K562 (cell line): ENCODE measurements around the gene GRIK3. TPM values are rescaled to one million over a fixed set of nuclear protein-coding genes. Genes with fewer than 3 reads are reported as not detected.
A peak's percentile ranks its signal among the peaks of the same experiment; 100 is the strongest.

Experiments
- ATAC-seq: fragments of 200-7000 bp; cut with Tn5 transposase; 3 replicates; pipeline ENCODE4 v1.9.1; 2020; ENCODE audit warnings: moderate library complexity
- BruUV-seq: library from RNA; stranded (reverse); fragments of 400-500 nt; replicated peaks from 2 replicates; lab custom pipeline; 2021; lab: Mats Ljungman, UMichigan
- CTCF ChIA-PET: fragments of 300-600 bp; formaldehyde crosslinking; extraction: SDS; loops from one replicate; lab custom pipeline; 2021; ENCODE audit warnings: low intra/inter-chr PET ratio; lab: Yijun Ruan, JAX
- POLR2A ChIA-PET: fragments of 300-600, 350-650 bp; sonication (Branson Sonifier 250); formaldehyde crosslinking; extraction: SDS; loops from one replicate; lab custom pipeline; 2021; ENCODE audit warnings: antibody characterized with exemption, inconsistent platforms; lab: Yijun Ruan, JAX
- DNase-seq, 4 experiments: peaks; one replicate each; pipeline versions ENCODE4 v3.0.0 to v3.0.0-alpha.2; 2011 to 2018; ENCODE audit warnings: low spot score in 3 of 4, mixed read lengths in 3 of 4; ENCODE audit errors: extremely low read depth in 1 of 4
- FAIRE-seq: peaks from 2 replicates; lab custom pipeline; 2011; peaks lifted over from hg19 to GRCh38; lab: Jason Lieb, UNC
- H2AFZ ChIP-seq: 2 replicates; pipeline ENCODE4 v1.6.0; 2011; ENCODE audit warnings: low read depth, low read length, control low read depth, inconsistent platforms
- H3K27ac ChIP-seq: fragments of 200-600 bp; 3 replicates; pipeline ENCODE4 v1.8.0; 2011; ENCODE audit warnings: low read depth, mild to moderate bottlenecking, control low read depth, inconsistent platforms, low read length, moderate library complexity, mixed read lengths; ENCODE audit errors: extremely low read depth
- H3K27me3 ChIP-seq, 2 experiments: fragments of 300-600 bp in 1 of 2; 2 replicates in 1 of 2; 3 replicates in 1 of 2; pipeline versions ENCODE4 v1.6.0 to v1.8.0; 2011; ENCODE audit warnings: inconsistent platforms in 2 of 2, low read length in 2 of 2, mild to moderate bottlenecking in 1 of 2, mixed read lengths in 1 of 2, moderate library complexity in 1 of 2; ENCODE audit not compliant: control insufficient read depth in 2 of 2, insufficient read depth in 2 of 2
- H3K36me3 ChIP-seq: fragments of 300-600 bp; 3 replicates; pipeline ENCODE4 v1.8.0; 2011; ENCODE audit warnings: mild to moderate bottlenecking, low read length, inconsistent platforms; ENCODE audit not compliant: control insufficient read depth, insufficient read depth
- H3K4me1 ChIP-seq, 2 experiments: fragments of 200-600 bp in 1 of 2; replicated peaks in 1 of 2; 2 replicates in 1 of 2; 3 replicates in 1 of 2; pipeline versions ENCODE4 v1.5.1 to v1.8.0; 2011; ENCODE audit warnings: inconsistent platforms in 2 of 2, low read length in 2 of 2, mild to moderate bottlenecking in 1 of 2, mixed read lengths in 1 of 2, moderate library complexity in 1 of 2; ENCODE audit not compliant: control insufficient read depth in 2 of 2, insufficient read depth in 2 of 2
- H3K4me2 ChIP-seq: 2 replicates; pipeline ENCODE4 v1.6.1; 2011; ENCODE audit warnings: low read length, control low read depth, inconsistent platforms, mixed read lengths; ENCODE audit not compliant: insufficient read depth
- H3K4me3 ChIP-seq: fragments of 200-600 bp; sonication (generic), shearing (Covaris generic); 2 replicates; pipeline ENCODE4 v1.5.1; 2016; ENCODE audit warnings: control low read depth, inconsistent platforms
- H3K79me2 ChIP-seq: fragments of 200-600 bp; 3 replicates; pipeline ENCODE4 v1.8.0; 2011; ENCODE audit warnings: low read length, inconsistent platforms; ENCODE audit not compliant: control insufficient read depth, insufficient read depth
- H3K9ac ChIP-seq, 2 experiments: 2 replicates each; pipeline versions ENCODE4 v1.6.0 to v1.6.1; 2011; ENCODE audit warnings: low read depth in 2 of 2, low read length in 2 of 2, control low read depth in 1 of 2, inconsistent platforms in 1 of 2, mild to moderate bottlenecking in 1 of 2, mixed read lengths in 1 of 2; ENCODE audit not compliant: insufficient read depth in 1 of 2
- H3K9me1 ChIP-seq: one replicate; pipeline ENCODE4 v1.6.0; 2011; ENCODE audit warnings: inconsistent platforms, mild to moderate bottlenecking, low read length, moderate library complexity; ENCODE audit not compliant: control insufficient read depth, insufficient read depth
- H3K9me3 ChIP-seq: replicated peaks from 2 replicates; pipeline ENCODE4 v1.5.1; 2011; ENCODE audit warnings: low read depth, low read length, inconsistent platforms; ENCODE audit not compliant: control insufficient read depth, insufficient read depth
- H4K20me1 ChIP-seq: replicated peaks from 2 replicates; pipeline ENCODE4 v1.6.1; 2011; ENCODE audit warnings: low read length, inconsistent platforms, mixed read lengths; ENCODE audit not compliant: control insufficient read depth, insufficient read depth
- ETV1 ChIP-seq: fragments of 450-650 bp; conservative IDR thresholded peaks from 2 replicates; pipeline ENCODE4 v1.6.1; 2016; ENCODE audit warnings: missing genetic modification characterization, control low read depth, low read depth, missing compliant biosample characterization
- MYNN ChIP-seq, 2 experiments: sonication (generic); formaldehyde crosslinking in 1 of 2; IDR thresholded peaks; 2 replicates each; pipeline versions ENCODE4 v1.5.0 to v1.6.1; 2016 to 2020; ENCODE audit warnings: antibody characterized with exemption in 1 of 2, missing genetic modification reagents in 1 of 2
- NFYB ChIP-seq: IDR thresholded peaks from 2 replicates; pipeline ENCODE4 v1.6.1; 2011; ENCODE audit warnings: mild to moderate bottlenecking, moderate library complexity; ENCODE audit not compliant: insufficient read length; ENCODE audit errors: extremely low read depth
- SMARCA4 ChIP-seq: fragments of 450-650 bp; IDR thresholded peaks from 2 replicates; pipeline ENCODE4 v1.6.1; 2016
- STAT5A ChIP-seq: IDR thresholded peaks from 2 replicates; pipeline ENCODE4 v1.6.1; 2012; ENCODE audit warnings: low read length, inconsistent platforms, borderline replicate concordance
- ZNF121 ChIP-seq: sonication (generic); formaldehyde crosslinking; conservative IDR thresholded peaks from 2 replicates; pipeline ENCODE4 v1.8.0; 2022; ENCODE audit warnings: missing genetic modification reagents
- ZNF436 ChIP-seq: fragments of 250-450, 450-650 bp; sonication (Bioruptor Pico); formaldehyde crosslinking; IDR thresholded peaks from 2 replicates; pipeline ENCODE4 v1.7.0; 2020; ENCODE audit warnings: mild to moderate bottlenecking
- ZNF444 ChIP-seq: fragments of 250-450 bp; sonication (Bioruptor Pico); IDR thresholded peaks from 2 replicates; pipeline ENCODE4 v1.4.0; 2020; ENCODE audit warnings: mild to moderate bottlenecking, moderate library complexity
- ZNF778 ChIP-seq: fragments of 450-650 bp; formaldehyde crosslinking; IDR thresholded peaks from 2 replicates; pipeline ENCODE4 v1.4.0; 2020; ENCODE audit warnings: mild to moderate bottlenecking, moderate library complexity
- ZNF79 ChIP-seq: fragments of 250-450 bp; sonication (Bioruptor Pico); IDR thresholded peaks from 2 replicates; pipeline ENCODE4 v1.4.0; 2020; ENCODE audit warnings: low read depth, mild to moderate bottlenecking, moderate library complexity
- WGBS: fragments of 100-300 bp; shearing (Covaris generic); methylation state at CpG from one replicate; pipeline ENCODE4 v1.1.6; 2016; ENCODE audit warnings: low coverage, mixed read lengths; ENCODE audit not compliant: insufficient coverage; ENCODE audit errors: missing lambda C conversion rate; 5-methylcytosine and 5-hydroxymethylcytosine counted together
- in situ Hi-C: fragments of 300-500 bp; cut with MboI; formaldehyde crosslinking; loops from 4 replicates; pipeline ENCODE4 v1.15.0; 2018; ENCODE audit warnings: inconsistent platforms, mixed read lengths
- intact Hi-C: fragments of 100-400 bp; cut with micrococcal nuclease; formaldehyde crosslinking; loops from 2 replicates; pipeline ENCODE4 v1.14.2; 2022
- polyA plus RNA-seq, 8 experiments: library from polyadenylated mRNA; depleted of rRNA in 4 of 8; stranded (reverse) in 5 of 8; unstranded in 3 of 8; fragments of >200 nt; fragmentation: Nextera tagmentation in 2 of 8; fragmentation: Illumina TruSeq in 1 of 8; extraction: Ambion mirVana in 2 of 8; extraction: Trizol in 1 of 8; gene quantifications; 2 replicates each; pipeline versions ENCODE4 v1.2.1 to v1.2.3, GENCODE V29; 2011 to 2014; ENCODE audit warnings: inconsistent platforms in 1 of 8, missing spikeins in 1 of 8
- total RNA-seq, 7 experiments: library from RNA; depleted of rRNA in 6 of 7; stranded (reverse); fragments of >200 nt in 6 of 7; fragmentation: Illumina TruSeq in 2 of 7; extraction: Trizol in 2 of 7; gene quantifications; 2 replicates each; pipeline versions ENCODE4 v1.2.1 to v1.2.3, GENCODE V29; 2011 to 2021; ENCODE audit warnings: low replicate concordance in 1 of 7
- TF ChIP-seq, protein P1 (sequence below): fragments of 250-450 bp; sonication (Bioruptor Pico); IDR thresholded peaks from 2 replicates; pipeline ENCODE4 v1.8.0; 2021; ENCODE audit warnings: moderate library complexity, mild to moderate bottlenecking, inconsistent platforms
- TF ChIP-seq, protein P2 (sequence below): sonication (generic); formaldehyde crosslinking; IDR thresholded peaks from 2 replicates; pipeline ENCODE4 v1.8.0; 2022; ENCODE audit warnings: missing genetic modification reagents, mild to moderate bottlenecking, borderline replicate concordance
- TF ChIP-seq, protein P3 (sequence below): sonication (generic); formaldehyde crosslinking; IDR thresholded peaks from 2 replicates; pipeline ENCODE4 v1.8.0; 2022; ENCODE audit warnings: missing genetic modification reagents, mild to moderate bottlenecking, borderline replicate concordance

Gene GRIK3
- total and polyA plus RNA-seq, 9 of the 15 experiments (the other 6 are each of a cell fraction or from before 2014, with no cell fraction given): not detected

DNA sequence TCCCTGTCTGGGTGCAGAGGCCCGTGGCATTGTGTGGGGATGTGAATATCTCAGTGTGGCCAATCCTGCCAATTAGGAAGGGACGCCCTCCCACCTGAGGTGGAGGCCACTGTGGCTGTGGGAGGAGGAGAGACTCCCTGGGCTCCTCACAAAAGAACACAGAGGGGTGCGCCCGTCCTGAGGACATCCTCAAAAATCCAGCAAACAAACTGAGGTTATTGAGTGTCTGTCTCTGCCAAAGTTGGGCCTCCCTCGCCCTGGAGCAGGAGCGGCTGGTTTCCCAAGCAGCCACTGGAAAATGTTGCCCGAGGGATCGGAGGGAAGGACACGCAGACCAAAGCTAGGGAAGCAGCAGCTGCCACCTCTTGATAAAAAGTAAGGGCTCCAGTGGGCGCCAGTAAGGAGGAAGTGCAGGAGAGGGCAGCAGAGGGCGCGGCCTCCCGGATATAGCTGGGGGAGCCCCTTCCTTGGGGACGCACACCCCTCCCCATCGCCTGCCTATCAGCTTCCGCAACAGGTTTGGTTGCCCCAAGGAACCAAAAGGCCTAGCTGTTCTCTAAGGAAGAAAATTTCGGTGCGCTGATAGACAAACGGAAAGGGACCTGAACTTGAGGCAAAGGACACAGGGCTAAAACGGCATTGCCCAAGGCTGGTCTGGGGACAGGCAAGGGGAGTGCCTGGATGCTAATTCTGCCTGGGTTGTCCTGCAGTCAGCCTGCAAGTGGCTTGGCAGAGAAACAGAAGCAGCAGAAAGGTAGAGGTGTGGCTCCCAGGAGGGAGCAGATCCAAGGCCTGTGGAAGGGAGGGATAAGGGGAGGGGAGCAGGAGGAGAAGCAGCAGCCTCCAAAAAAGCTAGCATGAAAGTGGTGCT, 1.7 kb upstream of the GRIK3 start (continued):
- TF ChIP-seq, protein P1, sequence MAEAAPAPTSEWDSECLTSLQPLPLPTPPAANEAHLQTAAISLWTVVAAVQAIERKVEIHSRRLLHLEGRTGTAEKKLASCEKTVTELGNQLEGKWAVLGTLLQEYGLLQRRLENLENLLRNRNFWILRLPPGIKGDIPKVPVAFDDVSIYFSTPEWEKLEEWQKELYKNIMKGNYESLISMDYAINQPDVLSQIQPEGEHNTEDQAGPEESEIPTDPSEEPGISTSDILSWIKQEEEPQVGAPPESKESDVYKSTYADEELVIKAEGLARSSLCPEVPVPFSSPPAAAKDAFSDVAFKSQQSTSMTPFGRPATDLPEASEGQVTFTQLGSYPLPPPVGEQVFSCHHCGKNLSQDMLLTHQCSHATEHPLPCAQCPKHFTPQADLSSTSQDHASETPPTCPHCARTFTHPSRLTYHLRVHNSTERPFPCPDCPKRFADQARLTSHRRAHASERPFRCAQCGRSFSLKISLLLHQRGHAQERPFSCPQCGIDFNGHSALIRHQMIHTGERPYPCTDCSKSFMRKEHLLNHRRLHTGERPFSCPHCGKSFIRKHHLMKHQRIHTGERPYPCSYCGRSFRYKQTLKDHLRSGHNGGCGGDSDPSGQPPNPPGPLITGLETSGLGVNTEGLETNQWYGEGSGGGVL (CRISPR knock-in tag): no peak
- TF ChIP-seq ETV1: no peak; the same call in 1 of the 2 replicates
- TF ChIP-seq, all 486 proteins: peak for 13

DNA sequence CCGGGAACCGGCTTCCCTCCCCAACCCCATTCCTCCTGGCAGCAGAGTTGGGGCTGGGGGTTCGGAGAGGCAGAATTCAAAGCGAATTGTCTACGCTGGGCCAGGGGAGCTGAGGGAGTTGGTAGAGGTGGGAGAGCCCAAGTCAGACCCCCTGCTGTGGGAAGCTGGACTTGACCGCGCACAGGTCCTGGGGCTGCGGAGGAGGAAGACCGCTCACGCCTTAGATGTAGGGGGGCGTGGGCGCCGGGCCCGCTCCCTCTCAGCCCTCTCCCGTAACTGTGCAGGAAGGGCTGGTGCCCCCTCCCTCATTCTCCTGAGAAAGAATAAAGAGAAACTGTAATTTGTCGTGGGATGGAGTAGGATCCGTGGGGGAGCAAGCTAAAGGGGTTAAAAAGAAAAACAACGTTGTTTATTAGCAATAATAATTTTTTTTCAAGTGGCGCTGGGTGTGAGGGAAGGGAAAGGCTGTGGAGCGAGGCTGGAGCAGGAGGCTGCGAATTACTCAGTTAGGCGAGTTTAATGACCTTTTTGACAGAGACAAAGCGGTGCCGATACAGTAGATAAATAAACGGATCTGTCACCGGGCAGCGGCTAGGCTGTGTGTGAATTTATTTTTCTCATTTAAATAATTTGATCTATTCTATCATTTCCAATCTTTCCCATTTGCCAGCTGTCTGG, 838 bp upstream of the GRIK3 start:
- no peak overlapping the region for H3K27ac ChIP-seq
- no peak overlapping the region for H3K4me3 ChIP-seq
- H3K9ac ChIP-seq: no peak overlapping the region
- peaks cover 0 to 39% of the 10 kb centered on the region in 2 experiments; a peak in 3 of 5 replicates for H3K4me1 ChIP-seq
- ChIA-PET POLR2A (no interaction called here), CTCF (no interaction called here)
- H3K27me3 ChIP-seq: peaks cover 15 to 65% of the 10 kb centered on the region in 2 experiments; a peak in 4 of 5 replicates
- WGBS: 14% methylated on average over 27 of the region's 27 CpGs
- H2AFZ ChIP-seq: no peak overlapping the region
- no peak for FAIRE-seq
- H3K4me2 ChIP-seq: no peak overlapping the region
- H3K79me2 ChIP-seq: no peaks in the 10 kb centered on the region
- in situ Hi-C loops (no loop called here), intact Hi-C loops (no loop called here)
- no TSS peak for BruUV-seq
- H3K9me1 ChIP-seq: no peaks in the 10 kb centered on the region
- no peaks in the 10 kb centered on the region for H3K9me3 ChIP-seq
- ATAC-seq: no peak
- H4K20me1 ChIP-seq: peaks cover 29% of the 10 kb centered on the region
- DNase-seq: peak in 1 of 4 experiments; percentile 19
- no peaks in the 10 kb centered on the region for H3K36me3 ChIP-seq
- TF ChIP-seq ZNF436 (CRISPR knock-in tag) (no peak), NFYB (no peak), ZNF444 (no peak), ZNF121 (CRISPR knock-in tag) (no peak), SMARCA4 (no peak), ZNF79 (CRISPR knock-in tag) (no peak), MYNN (IDR thresholded peaks at IDR 0.05) (no peak), MYNN (CRISPR knock-in tag; IDR thresholded peaks at IDR 0.05) (no peak), ZNF778 (CRISPR knock-in tag) (no peak), STAT5A (no peak)
- TF ChIP-seq, protein P2, sequence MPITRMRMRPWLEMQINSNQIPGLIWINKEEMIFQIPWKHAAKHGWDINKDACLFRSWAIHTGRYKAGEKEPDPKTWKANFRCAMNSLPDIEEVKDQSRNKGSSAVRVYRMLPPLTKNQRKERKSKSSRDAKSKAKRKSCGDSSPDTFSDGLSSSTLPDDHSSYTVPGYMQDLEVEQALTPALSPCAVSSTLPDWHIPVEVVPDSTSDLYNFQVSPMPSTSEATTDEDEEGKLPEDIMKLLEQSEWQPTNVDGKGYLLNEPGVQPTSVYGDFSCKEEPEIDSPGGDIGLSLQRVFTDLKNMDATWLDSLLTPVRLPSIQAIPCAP: no peak
- TF ChIP-seq, protein P3, sequence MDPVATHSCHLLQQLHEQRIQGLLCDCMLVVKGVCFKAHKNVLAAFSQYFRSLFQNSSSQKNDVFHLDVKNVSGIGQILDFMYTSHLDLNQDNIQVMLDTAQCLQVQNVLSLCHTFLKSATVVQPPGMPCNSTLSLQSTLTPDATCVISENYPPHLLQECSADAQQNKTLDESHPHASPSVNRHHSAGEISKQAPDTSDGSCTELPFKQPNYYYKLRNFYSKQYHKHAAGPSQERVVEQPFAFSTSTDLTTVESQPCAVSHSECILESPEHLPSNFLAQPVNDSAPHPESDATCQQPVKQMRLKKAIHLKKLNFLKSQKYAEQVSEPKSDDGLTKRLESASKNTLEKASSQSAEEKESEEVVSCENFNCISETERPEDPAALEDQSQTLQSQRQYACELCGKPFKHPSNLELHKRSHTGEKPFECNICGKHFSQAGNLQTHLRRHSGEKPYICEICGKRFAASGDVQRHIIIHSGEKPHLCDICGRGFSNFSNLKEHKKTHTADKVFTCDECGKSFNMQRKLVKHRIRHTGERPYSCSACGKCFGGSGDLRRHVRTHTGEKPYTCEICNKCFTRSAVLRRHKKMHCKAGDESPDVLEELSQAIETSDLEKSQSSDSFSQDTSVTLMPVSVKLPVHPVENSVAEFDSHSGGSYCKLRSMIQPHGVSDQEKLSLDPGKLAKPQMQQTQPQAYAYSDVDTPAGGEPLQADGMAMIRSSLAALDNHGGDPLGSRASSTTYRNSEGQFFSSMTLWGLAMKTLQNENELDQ: no peak
